Inferior parietal cortex (tissue), 1 donor: ENCODE data around the gene NOSIP.
"Not testable (repeated sequence)": the region's sequence is repeated elsewhere in the genome, so short reads cannot be mapped to it uniquely, and the experiment has no call there.

Experiments
- DNase-seq: peaks from one replicate; pipeline ENCODE4 v3.0.0-alpha.2; 2016; ENCODE audit errors: extremely low spot score

The NOSIP gene

GRCh38 chr19:49580264-49581006 lies at the start of gene NOSIP:
Gene NOSIP (minus strand): TSS chr19:49580556. CDS start chr19:49560691, 19,865 bp downstream.
- peak; percentile 99 for DNase-seq

- no peak for DNase-seq
These were observed 49.3 kb upstream of the NOSIP start for GRCh38 chr19:49629659-49630058.

- DNase-seq, result no peak
These were observed 45.9 kb upstream of the NOSIP start for GRCh38 chr19:49626226-49626625.

GRCh38 chr19:49624967-49625910 lies 44.9 kb upstream of the NOSIP start:
- DNase-seq, result no peak

- DNase-seq, result not testable (repeated sequence)
These were observed 37.5 kb upstream of the NOSIP start for GRCh38 chr19:49617860-49618259.

- no peak for DNase-seq
These were observed 36.6 kb upstream of the NOSIP start for GRCh38 chr19:49616945-49617344.

- no peak for DNase-seq
These were observed 36.2 kb upstream of the NOSIP start for GRCh38 chr19:49616532-49616931.

GRCh38 chr19:49615861-49616260 lies 35.5 kb upstream of the NOSIP start:
- DNase-seq, result no peak

GRCh38 chr19:49614096-49614833 lies 33.9 kb upstream of the NOSIP start:
- DNase-seq, result no peak

GRCh38 chr19:49613374-49613773 lies 33.0 kb upstream of the NOSIP start:
- DNase-seq, result no peak

GRCh38 chr19:49609499-49610092 lies 29.2 kb upstream of the NOSIP start:
- no peak for DNase-seq

GRCh38 chr19:49605605-49606004 lies 25.2 kb upstream of the NOSIP start:
- DNase-seq, result no peak

GRCh38 chr19:49602806-49603205 lies 22.4 kb upstream of the NOSIP start:
- no peak for DNase-seq

GRCh38 chr19:49601482-49602038 lies 21.2 kb upstream of the NOSIP start:
- no peak for DNase-seq

GRCh38 chr19:49599378-49600295 lies 19.3 kb upstream of the NOSIP start:
- no peak for DNase-seq

GRCh38 chr19:49597703-49597974 lies 17.3 kb upstream of the NOSIP start:
- DNase-seq, result no peak

- DNase-seq, result no peak
These were observed 16.8 kb upstream of the NOSIP start for GRCh38 chr19:49596954-49597702.

GRCh38 chr19:49596407-49596806 lies 16.1 kb upstream of the NOSIP start:
- DNase-seq, result no peak

GRCh38 chr19:49595819-49596404 lies 15.6 kb upstream of the NOSIP start:
- DNase-seq, result no peak
